ENCODE data around the gene C13orf46.
"Not testable (repeated sequence)": the region's sequence is repeated elsewhere in the genome, so short reads cannot be mapped to it uniquely, and the experiment has no call there.

C13orf46 gene

DNA sequence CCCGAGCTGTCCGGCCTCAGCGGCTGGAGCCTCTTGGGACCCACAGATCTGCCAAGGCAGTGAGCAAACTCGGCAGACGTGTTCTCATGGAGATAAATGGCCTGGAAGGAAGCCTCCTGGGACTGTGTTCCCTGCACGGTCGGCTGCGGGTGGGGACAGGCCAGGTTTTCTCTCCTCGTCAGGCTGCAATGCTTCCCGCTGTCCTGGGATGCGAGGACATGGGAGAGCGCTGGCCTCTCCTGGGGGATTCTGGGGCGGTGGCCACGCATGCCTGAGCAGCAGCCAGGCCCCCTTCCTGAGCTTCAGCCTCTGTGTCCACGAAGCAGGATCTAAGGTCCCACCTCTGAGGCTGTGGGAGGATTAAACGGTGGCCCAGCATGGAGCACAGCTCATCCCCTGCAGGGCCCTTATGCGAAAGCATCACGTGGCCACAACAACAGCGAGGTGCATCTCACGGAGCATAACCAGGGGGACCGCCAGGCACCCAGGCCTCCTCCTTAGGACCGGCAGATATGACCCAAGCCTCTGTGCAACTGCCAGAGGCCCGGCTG lies 21.2 kb upstream of the C13orf46 start:
- in situ Hi-C loops (cut with HindIII; ENCODE audit: low sequenced_read_pairs), result loop anchor here (5.0 to 10.0 kb wide), 2 partner anchors 62 to 120 kb away; no protein-coding TSS in a partner anchor

- in situ Hi-C loops (cut with HindIII; ENCODE audit: low sequenced_read_pairs), result loop anchor here (10.0 kb wide), 1 partner anchor 122 kb away; no protein-coding TSS in a partner anchor
These were observed 18.6 kb upstream of the C13orf46 start for GRCh38 chr13:113992276-113993005.

- in situ Hi-C loops (cut with HindIII; ENCODE audit: low sequenced_read_pairs), result loop anchor here (10.0 kb wide), 1 partner anchor 123 kb away; no protein-coding TSS in a partner anchor
These were observed 17.9 kb upstream of the C13orf46 start for GRCh38 chr13:113991676-113992179.

DNA sequence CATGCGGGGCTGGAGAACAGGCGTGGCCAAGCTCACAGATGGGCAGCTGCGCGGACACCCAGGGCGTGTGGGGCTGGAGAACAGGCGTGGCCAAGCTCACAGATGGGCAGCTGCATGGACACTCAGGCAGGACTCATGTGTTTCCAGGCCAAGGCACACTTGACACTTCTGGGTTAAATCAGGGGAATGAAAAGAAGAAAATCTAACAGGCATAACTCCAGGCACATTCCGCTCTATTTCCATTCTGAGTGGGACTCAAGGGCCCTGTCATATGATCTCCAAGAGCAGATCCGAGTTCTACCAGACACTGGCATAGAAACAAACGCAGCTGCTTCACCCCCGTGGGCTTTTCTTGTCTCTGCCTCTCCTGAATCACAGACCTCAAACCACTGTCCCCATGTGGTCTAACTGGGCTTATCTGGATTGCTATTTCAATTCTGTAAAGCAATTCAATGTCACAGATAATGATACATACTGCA lies 17.4 kb upstream of the C13orf46 start:
- in situ Hi-C loops (cut with HindIII; ENCODE audit: low sequenced_read_pairs), result loop anchor here (10.0 kb wide), 1 partner anchor 124 kb away; no protein-coding TSS in a partner anchor

- in situ Hi-C loops (cut with HindIII; ENCODE audit: low sequenced_read_pairs), result loop anchor here (10.0 kb wide), 1 partner anchor 124 kb away; no protein-coding TSS in a partner anchor
These were observed 16.5 kb upstream of the C13orf46 start for GRCh38 chr13:113990321-113990837.

- in situ Hi-C loops (cut with HindIII; ENCODE audit: low sequenced_read_pairs), result loop anchor here (10.0 kb wide), 1 partner anchor 125 kb away; no protein-coding TSS in a partner anchor
These were observed 15.9 kb upstream of the C13orf46 start for GRCh38 chr13:113989585-113990300.

- in situ Hi-C loops (cut with HindIII; ENCODE audit: low sequenced_read_pairs), result not testable (repeated sequence)
These were observed 15.0 kb upstream of the C13orf46 start for GRCh38 chr13:113988859-113989258.

- in situ Hi-C loops (cut with HindIII; ENCODE audit: low sequenced_read_pairs), result no loop called here
These were observed 8.4 kb upstream of the C13orf46 start for GRCh38 chr13:113982296-113982661.

DNA sequence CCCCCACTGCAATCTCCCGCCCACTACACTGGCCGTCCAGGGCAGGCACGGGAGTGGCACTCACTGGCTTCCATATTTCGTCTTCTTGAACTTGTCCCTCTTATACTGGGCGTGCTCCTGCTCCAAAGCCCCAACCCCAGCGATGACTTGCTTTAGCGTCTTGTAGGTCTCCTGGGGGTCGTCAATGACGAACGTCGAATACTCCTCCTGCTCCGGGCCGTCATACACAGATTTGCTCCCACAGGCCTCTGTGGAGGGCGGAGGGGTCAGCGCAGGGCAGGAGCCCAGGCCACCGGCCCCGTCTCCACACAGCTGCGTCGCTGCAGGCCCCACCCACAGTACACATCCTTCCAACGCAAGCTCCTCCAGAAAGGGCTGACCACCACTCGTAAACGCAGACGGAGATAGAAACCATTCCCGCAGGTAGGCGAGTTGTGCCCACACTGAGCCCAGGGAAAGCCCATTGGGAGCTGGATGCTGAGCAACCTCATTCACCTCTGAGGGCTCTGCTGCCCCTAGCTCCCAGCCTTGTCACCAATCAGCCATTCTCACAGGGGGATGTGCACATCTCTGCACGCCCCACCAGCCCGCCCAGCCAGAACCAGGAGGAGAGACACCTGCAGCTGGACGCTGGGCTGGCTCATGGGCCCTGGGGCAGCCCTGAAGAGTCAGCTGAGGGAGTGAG lies 7.9 kb upstream of the C13orf46 start:
- in situ Hi-C loops (cut with HindIII; ENCODE audit: low sequenced_read_pairs), result no loop called here

DNA sequence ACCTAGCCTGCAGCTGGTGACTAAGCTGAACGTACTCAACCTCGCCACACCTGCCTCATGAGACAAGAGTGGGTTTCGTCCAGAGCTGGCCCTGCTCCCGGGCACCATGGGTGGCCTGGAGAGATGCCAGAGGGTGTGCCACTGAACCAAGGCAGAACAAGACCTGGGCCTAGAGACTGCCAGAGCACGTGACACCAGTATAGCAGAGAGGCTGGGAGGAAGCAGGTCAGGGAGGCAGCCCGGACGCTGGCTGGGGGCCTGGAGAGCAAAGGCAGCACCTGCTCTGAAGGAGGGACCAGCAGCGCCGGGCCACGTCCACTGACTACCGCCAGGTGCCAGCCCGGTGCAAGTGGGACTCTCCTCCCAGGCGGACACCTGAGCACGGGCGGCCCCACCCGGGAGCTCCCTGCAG lies 7.3 kb upstream of the C13orf46 start:
- in situ Hi-C loops (cut with HindIII; ENCODE audit: low sequenced_read_pairs), result no loop called here

DNA sequence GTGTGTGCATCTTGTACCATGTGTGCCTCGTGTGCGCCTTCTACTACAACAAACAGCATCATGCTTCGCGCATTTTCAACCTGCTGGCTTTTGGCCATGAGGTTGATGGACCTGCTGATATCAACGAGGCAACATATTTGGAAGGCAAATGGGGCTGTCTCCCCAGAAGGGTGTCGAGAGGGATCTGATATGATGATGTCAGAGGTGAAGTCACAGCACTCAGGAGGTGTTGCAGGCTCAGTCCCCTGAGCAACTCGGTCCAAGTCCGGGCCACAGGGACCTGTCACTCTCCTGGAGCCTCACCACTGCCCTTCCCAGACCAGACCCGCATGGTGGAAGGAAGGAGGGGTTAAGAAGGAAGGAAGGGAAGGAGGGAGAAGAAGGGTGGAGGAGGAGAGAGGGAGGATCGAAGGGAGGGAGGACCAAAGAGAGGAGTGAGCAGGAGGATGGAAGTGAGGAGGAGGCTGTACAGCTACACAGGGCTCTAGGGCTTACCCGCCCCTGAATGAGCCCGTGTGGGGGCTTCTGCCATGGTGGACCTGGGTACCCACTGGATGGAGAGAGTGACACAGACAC lies 6.7 kb upstream of the C13orf46 start:
- in situ Hi-C loops (cut with HindIII; ENCODE audit: low sequenced_read_pairs), result no loop called here

DNA sequence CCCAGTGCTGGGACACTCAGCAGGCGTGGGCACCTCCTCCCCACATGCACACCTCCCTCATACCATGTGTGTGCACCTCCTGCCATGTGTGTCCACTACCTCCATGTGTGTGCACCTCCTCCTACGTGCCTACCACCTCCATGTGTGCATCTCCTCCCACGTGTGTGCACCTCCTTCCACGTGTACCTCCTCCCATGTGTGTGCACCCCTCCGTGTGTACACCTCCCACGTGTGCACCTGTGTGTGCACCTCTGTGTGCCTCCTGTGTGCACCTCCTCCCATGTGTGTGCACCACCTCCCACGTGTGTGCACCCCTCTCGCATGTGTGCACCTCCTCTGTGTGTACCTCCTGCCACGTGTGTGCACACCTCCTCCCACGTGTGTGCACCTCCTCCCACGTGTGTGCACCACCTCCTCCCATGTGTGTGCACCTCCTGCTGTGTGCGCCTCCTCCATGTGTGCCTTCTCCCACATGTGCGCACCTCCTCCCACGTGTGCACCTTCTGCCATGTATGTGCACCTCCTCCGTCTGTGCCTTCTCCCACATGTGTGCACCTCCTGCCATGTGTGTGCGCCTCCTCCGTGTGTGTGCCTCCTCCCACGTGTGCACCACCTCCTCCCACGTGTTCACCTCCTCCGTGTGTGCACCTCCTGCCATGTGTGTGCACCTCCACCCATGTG lies 6.1 kb upstream of the C13orf46 start:
- in situ Hi-C loops (cut with HindIII; ENCODE audit: low sequenced_read_pairs), result no loop called here

DNA sequence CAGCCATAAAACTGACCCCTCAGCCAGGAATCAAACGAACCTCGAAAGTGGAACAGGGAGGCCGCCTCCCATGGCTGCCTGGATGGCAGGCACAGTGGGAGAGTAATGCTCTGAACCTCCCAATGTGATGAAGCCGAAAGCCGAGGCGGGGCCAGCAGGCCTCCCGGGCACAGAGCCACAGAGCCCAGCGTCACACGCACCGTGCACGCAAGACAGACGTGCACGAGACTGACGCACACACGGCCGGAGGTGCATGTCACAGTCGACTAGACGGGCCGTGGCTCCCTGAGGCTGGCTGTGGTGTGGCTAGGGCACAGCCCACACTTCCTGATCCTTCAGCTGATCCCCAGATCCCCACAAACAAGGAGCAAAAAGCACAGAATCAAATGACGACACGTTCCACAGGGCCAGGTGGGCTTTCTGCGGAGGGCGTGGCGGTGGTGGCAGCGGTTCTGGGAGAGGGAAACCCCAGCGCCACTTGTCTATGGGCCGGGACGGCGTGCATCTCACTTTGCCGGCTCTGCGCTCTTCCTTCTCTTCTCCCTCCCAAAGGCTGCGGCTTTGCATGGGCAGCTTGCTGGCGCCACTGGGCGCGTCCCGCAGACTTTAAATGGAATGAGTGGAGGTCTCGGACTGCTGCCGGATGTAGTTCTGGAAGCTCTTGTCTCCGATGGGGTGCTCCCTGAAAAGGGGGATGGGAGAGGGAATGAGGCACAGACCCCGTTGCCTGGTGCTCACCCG lies 5.0 kb upstream of the C13orf46 start:
- in situ Hi-C loops (cut with HindIII; ENCODE audit: low sequenced_read_pairs), result no loop called here

- in situ Hi-C loops (cut with HindIII; ENCODE audit: low sequenced_read_pairs), result no loop called here
These were observed 4.1 kb upstream of the C13orf46 start for GRCh38 chr13:113977976-113978375.

GRCh38 chr13:113976711-113977684 lies 3.1 kb upstream of the C13orf46 start:
- in situ Hi-C loops (cut with HindIII; ENCODE audit: low sequenced_read_pairs), result no loop called here

GRCh38 chr13:113975416-113975815 lies 1.5 kb upstream of the C13orf46 start:
- in situ Hi-C loops (cut with HindIII; ENCODE audit: low sequenced_read_pairs), result no loop called here
